Esophagus muscularis mucosa (tissue), 4 donors: ENCODE results near the gene MAML3.

Experiments used
- EP300 ChIP-seq: sonication (generic); formaldehyde crosslinking; IDR thresholded peaks from one replicate; pipeline ENCODE4 v1.6.1; 2017; ENCODE audit warnings: antibody characterized with exemption
- POLR2A ChIP-seq: fragments of 450-650 bp; IDR thresholded peaks from one replicate; pipeline ENCODE4 v1.6.1; 2017; ENCODE audit warnings: antibody characterized with exemption, moderate library complexity, mild to moderate bottlenecking, low read depth
- TF ChIP-seq, protein P1 (sequence below), 3 experiments: fragments of 200-600 bp in 2 of 3; fragments of 450-650 bp in 1 of 3; sonication (generic) in 2 of 3; IDR thresholded peaks; one replicate each; pipeline ENCODE4 v1.5.1; 2017 to 2019; ENCODE audit warnings: antibody characterized with exemption in 3 of 3, mild to moderate bottlenecking in 2 of 3, moderate library complexity in 1 of 3

DNA sequence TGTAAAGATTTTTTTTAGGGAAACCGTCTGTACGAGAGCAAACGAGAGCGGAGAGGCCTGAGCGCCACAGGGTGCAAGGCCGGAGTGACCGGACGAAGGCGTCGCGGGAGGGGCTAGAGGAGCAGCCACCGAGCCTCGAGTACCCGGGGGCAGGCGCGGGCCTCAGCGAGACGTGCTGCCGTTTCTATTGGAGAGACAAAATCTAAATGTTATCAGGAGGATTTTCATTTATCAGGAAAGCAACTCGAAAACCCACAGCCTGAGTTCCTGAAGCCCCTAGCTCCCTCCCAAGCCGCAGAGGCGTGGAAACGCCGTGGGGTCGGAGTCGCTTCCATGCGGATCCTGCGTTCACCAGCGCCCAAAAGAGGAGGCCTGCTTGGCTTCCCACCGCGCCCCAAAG is 294.1 kb downstream of the MAML3 start:
- TF ChIP-seq, protein P1, sequence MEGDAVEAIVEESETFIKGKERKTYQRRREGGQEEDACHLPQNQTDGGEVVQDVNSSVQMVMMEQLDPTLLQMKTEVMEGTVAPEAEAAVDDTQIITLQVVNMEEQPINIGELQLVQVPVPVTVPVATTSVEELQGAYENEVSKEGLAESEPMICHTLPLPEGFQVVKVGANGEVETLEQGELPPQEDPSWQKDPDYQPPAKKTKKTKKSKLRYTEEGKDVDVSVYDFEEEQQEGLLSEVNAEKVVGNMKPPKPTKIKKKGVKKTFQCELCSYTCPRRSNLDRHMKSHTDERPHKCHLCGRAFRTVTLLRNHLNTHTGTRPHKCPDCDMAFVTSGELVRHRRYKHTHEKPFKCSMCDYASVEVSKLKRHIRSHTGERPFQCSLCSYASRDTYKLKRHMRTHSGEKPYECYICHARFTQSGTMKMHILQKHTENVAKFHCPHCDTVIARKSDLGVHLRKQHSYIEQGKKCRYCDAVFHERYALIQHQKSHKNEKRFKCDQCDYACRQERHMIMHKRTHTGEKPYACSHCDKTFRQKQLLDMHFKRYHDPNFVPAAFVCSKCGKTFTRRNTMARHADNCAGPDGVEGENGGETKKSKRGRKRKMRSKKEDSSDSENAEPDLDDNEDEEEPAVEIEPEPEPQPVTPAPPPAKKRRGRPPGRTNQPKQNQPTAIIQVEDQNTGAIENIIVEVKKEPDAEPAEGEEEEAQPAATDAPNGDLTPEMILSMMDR (IDR thresholded peaks at IDR 0.05) = no peak
- TF ChIP-seq EP300 = no peak
- TF ChIP-seq POLR2A = no peak
